Retinal pigment epithelial cell (primary cell): ENCODE results near the gene GPRC5B.

Source experiments
- DNase-seq: peaks from one replicate; pipeline ENCODE4 v3.0.0-alpha.2; 2010; ENCODE audit warnings: low read depth
- H3K4me3 ChIP-seq: 2 replicates; pipeline ENCODE4 v1.5.1; 2011; ENCODE audit warnings: mild to moderate bottlenecking, low read length, control low read depth, moderate library complexity
- TF ChIP-seq, protein P1 (sequence below): conservative IDR thresholded peaks from 2 replicates; pipeline ENCODE4 v1.5.1; 2011; ENCODE audit warnings: low read depth, low read length, control low read depth, inconsistent platforms

The GPRC5B gene

DNA sequence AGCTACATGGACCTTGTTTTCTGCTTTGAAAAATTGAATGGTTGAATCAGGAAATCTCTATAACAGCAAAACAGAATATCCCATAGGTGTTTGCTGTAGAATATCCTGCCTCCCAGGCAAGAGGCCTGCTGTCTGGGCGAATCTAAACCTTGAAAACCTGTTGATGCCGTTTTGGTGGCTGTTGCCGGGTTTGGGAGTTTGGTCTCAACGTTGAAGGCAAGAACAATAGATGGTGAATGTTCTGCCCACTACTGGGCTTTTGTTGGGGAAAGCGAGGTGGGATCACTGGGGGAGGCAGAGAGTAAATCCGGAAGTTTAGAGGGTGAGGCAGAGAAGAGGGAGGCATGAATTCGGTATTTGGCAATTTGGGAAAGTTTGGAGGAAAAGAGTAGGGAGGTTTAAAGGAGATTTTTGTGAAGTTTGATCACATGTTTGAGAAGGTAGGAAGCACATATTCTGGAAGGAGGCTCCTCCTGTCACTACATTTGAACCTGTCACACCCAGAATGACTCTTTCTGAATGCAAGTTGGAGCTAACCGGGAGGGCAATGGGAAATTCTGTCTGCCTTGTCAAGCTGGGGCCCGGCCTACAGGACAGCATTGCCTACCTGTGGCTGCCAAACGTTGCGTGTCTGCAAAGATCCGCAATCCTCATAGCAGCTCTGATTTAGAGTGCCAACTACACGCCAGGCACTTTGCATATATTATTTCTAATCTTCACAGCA, 46.5 kb downstream of the GPRC5B start:
- no peak overlapping the region for H3K4me3 ChIP-seq
- TF ChIP-seq, protein P1, sequence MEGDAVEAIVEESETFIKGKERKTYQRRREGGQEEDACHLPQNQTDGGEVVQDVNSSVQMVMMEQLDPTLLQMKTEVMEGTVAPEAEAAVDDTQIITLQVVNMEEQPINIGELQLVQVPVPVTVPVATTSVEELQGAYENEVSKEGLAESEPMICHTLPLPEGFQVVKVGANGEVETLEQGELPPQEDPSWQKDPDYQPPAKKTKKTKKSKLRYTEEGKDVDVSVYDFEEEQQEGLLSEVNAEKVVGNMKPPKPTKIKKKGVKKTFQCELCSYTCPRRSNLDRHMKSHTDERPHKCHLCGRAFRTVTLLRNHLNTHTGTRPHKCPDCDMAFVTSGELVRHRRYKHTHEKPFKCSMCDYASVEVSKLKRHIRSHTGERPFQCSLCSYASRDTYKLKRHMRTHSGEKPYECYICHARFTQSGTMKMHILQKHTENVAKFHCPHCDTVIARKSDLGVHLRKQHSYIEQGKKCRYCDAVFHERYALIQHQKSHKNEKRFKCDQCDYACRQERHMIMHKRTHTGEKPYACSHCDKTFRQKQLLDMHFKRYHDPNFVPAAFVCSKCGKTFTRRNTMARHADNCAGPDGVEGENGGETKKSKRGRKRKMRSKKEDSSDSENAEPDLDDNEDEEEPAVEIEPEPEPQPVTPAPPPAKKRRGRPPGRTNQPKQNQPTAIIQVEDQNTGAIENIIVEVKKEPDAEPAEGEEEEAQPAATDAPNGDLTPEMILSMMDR, result no peak
- DNase-seq, result no peak

DNA sequence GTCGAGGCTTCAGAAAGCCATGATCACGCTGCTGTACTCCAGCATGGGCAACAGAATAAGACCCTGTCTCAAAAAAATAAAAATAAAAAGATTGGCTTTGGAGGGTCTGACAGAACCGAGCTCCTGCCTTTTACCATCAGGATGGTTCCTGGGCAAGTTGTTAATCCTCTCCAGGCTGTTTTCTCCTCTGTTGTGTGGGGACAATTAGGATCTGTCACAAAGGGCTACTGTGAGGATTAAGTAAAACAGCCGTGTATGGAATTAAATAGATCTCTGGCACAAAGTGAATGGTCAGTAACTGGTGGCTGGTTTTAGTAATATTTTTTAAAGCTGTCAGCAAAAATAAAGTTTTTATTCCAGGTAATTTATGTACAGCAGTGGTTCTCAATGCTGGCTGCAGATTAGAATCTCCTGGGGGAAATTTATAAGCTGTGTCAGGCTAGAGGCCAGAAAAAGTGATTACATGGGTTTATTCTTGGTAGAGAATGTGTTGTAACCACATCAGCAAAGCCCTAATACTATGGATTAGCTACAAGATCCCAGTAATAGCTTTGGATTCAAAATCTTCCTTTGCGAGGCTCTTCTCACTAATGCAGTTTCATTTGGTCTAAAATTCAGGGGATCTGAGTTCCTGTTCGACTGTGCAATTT, 47.2 kb downstream of the GPRC5B start:
- TF ChIP-seq, protein P1, result no peak
- H3K4me3 ChIP-seq, result no peak overlapping the region
- DNase-seq, result peak; percentile 94

DNA sequence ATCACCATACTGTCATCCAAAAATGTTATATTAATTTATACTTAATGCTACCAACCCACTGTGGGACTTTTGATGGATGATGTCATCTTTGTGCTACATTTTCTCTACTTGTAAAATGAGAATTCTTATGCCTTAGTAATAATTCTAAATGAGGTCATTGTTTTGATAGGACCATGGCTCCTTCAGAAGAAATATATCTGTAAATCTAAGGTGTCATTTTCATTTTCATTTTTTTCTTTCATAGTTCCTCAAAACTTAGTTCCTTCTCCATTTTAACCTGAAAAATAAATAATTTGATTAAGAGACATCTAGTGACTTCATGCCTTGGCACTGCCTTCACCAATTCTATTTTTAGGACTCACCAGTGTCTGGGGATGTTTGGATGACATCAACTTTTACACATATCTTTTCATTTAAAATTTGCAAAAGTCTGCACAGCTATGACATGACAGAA, 48.7 kb downstream of the GPRC5B start:
- DNase-seq, result no peak
- H3K4me3 ChIP-seq, result no peak overlapping the region
- TF ChIP-seq, protein P1, result no peak

DNA sequence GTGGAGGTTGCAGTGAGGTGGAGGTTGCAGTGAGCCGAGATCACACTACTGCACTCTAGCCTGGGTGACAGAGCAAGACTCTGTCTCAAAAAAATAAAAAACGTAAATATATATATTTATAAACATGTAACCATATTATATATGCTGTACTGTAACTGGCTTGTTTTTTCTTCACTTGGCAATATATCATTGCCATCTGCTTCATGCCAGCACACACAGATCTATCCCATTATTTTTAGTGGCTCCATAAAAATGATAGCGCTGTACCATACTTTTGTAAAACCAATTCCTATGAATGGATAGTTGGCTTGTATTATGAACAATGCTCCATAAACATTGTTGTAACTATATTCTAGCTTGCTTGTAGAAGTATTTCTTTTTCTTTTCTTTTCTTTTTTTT, 49.5 kb downstream of the GPRC5B start:
- no peak for DNase-seq
- H3K4me3 ChIP-seq, result no peak overlapping the region
- TF ChIP-seq, protein P1, result no peak

DNA sequence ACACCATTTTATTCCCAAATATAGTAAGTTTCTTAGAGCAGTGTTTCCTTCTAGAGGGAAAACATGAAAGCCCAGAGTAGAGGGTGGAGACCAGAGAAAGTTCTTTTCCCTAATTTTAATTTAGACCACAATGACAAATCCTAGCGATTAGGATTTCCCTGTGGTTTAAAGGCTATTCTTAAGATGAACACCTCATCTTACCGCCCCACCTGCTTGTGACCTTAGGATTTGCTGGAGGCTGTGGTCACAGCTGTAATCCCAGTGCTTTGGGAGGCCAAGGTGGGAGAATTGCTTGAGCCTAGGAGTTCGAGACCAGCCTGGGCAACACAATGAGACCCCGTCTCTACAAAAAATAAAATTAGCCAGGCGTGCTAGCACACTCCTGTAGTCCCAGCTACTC, 51.1 kb downstream of the GPRC5B start:
- DNase-seq, result no peak
- no peak overlapping the region for H3K4me3 ChIP-seq
- TF ChIP-seq, protein P1, result no peak

DNA sequence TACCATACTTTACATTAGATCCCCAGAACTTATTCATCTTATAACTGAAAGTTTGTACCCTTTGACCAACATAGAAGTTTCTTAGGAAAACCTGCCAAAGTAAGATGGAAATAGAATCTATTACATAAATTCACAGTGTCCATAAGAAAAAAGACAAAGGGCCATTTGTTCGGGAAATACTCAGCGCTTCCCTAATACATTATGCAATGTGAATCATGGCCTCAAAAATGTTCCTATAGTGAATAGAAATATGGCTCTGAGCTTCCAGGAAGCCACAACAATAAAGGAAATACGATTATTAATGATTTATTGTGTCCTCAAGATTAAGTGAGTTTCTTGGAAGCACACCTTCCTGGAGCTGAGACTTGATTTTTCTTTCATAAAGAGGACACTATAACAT, 51.5 kb downstream of the GPRC5B start:
- TF ChIP-seq, protein P1, result no peak
- no peak for DNase-seq
- H3K4me3 ChIP-seq, result no peak overlapping the region

DNA sequence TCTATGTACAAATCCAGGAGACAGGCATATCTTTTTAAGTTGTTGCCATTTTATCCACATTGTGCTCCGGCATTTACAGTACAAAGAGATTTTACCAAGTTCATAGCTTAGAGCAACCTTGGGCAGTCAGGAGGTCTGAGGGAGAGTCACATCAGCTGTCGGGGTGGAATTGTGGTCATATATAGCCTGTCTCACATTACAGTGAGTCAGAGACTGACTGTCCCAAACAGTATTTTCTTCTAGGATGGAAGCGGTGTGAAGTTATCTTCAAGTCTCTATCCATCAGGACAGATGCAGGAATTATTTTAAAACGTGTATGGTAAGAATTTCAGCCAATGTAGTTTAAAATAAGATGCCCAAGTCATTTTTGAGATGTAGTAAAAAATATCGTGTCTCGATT, 53.0 kb downstream of the GPRC5B start:
- TF ChIP-seq, protein P1, result no peak
- DNase-seq, result peak; percentile 61

More for the DNA sequence above, 53.0 kb downstream of the GPRC5B start:
- H3K4me3 ChIP-seq, result no peak overlapping the region
